ENCODE data around the gene PPFIA4. TPM values are rescaled to one million over a fixed set of nuclear protein-coding genes. Genes with fewer than 3 reads are reported as not detected.

PPFIA4 gene
- total RNA-seq, 2 experiments from 2014 or later = 20.8 to 21.3 TPM

GRCh38 chr1:203055161-203055799 is 29.0 kb downstream of the PPFIA4 start:
- Mint-ChIP-seq H3K27ac (no peak overlapping the region), H3K9me3 (no peaks in the 10 kb centered on the region), H3K27me3 (peaks cover 5% of the 10 kb centered on the region), H3K36me3 (peaks cover 9% of the 10 kb centered on the region), H3K4me1 (no peaks in the 10 kb centered on the region), H3K4me3 (no peak overlapping the region)
- DNase-seq = no peak

- Mint-ChIP-seq H3K9me3 (no peaks in the 10 kb centered on the region), H3K27ac (no peak overlapping the region), H3K27me3 (peaks cover 5% of the 10 kb centered on the region), H3K4me1 (no peaks in the 10 kb centered on the region), H3K4me3 (no peak overlapping the region), H3K36me3 (peaks cover 14% of the 10 kb centered on the region)
- DNase-seq = no peak
Observed at GRCh38 chr1:203056012-203056411, 29.7 kb downstream of the PPFIA4 start.

- H3K9me3 Mint-ChIP-seq = no peaks in the 10 kb centered on the region
- H3K36me3 Mint-ChIP-seq = peaks cover 14% of the 10 kb centered on the region
- H3K4me1 Mint-ChIP-seq = no peaks in the 10 kb centered on the region
- peaks cover 5% of the 10 kb centered on the region for H3K27me3 Mint-ChIP-seq
- H3K4me3 Mint-ChIP-seq = no peak overlapping the region
- no peak for DNase-seq
- H3K27ac Mint-ChIP-seq = no peak overlapping the region
Observed at GRCh38 chr1:203056516-203056915, 30.2 kb downstream of the PPFIA4 start.

GRCh38 chr1:203057911-203058675 is 31.8 kb downstream of the PPFIA4 start:
- H3K27ac Mint-ChIP-seq = no peak overlapping the region
- no peak for DNase-seq
- H3K27me3 Mint-ChIP-seq = peaks cover 5% of the 10 kb centered on the region
- no peaks in the 10 kb centered on the region for H3K4me1 Mint-ChIP-seq
- no peak overlapping the region for H3K4me3 Mint-ChIP-seq
- peaks cover 14% of the 10 kb centered on the region for H3K36me3 Mint-ChIP-seq
- no peaks in the 10 kb centered on the region for H3K9me3 Mint-ChIP-seq

- Mint-ChIP-seq H3K27ac (no peak overlapping the region), H3K9me3 (no peaks in the 10 kb centered on the region), H3K4me3 (no peak overlapping the region), H3K36me3 (peaks cover 14% of the 10 kb centered on the region), H3K27me3 (peaks cover 5% of the 10 kb centered on the region), H3K4me1 (no peaks in the 10 kb centered on the region)
- DNase-seq = no peak
Observed at GRCh38 chr1:203058676-203058935, 32.3 kb downstream of the PPFIA4 start.

- Mint-ChIP-seq H3K9me3 (no peaks in the 10 kb centered on the region), H3K27ac (no peak overlapping the region), H3K27me3 (peaks cover 5% of the 10 kb centered on the region), H3K4me3 (no peak overlapping the region), H3K36me3 (peaks cover 14% of the 10 kb centered on the region), H3K4me1 (no peaks in the 10 kb centered on the region)
- DNase-seq = no peak
Observed at GRCh38 chr1:203059485-203059884, 33.2 kb downstream of the PPFIA4 start.

GRCh38 chr1:203060115-203060514 is 33.8 kb downstream of the PPFIA4 start:
- Mint-ChIP-seq H3K4me1 (no peaks in the 10 kb centered on the region), H3K27ac (no peak overlapping the region), H3K27me3 (peaks cover 5% of the 10 kb centered on the region), H3K36me3 (peaks cover 14% of the 10 kb centered on the region), H3K9me3 (no peaks in the 10 kb centered on the region), H3K4me3 (no peak overlapping the region)
- no peak for DNase-seq

- H3K27ac Mint-ChIP-seq = no peak overlapping the region
- no peaks in the 10 kb centered on the region for H3K27me3 Mint-ChIP-seq
- H3K4me1 Mint-ChIP-seq = no peaks in the 10 kb centered on the region
- no peak for DNase-seq
- H3K36me3 Mint-ChIP-seq = peaks cover 13% of the 10 kb centered on the region
- no peaks in the 10 kb centered on the region for H3K9me3 Mint-ChIP-seq
- H3K4me3 Mint-ChIP-seq = no peak overlapping the region
Observed at GRCh38 chr1:203063287-203063686, 37.0 kb downstream of the PPFIA4 start.

GRCh38 chr1:203065191-203065590 is 38.9 kb downstream of the PPFIA4 start:
- Mint-ChIP-seq H3K27ac (no peak overlapping the region), H3K36me3 (peaks cover 10% of the 10 kb centered on the region), H3K9me3 (no peaks in the 10 kb centered on the region), H3K4me3 (no peak overlapping the region), H3K27me3 (no peaks in the 10 kb centered on the region), H3K4me1 (no peaks in the 10 kb centered on the region)
- no peak for DNase-seq

- no peaks in the 10 kb centered on the region for H3K27me3 Mint-ChIP-seq
- H3K4me1 Mint-ChIP-seq = no peaks in the 10 kb centered on the region
- H3K36me3 Mint-ChIP-seq = peaks cover 6% of the 10 kb centered on the region
- no peak overlapping the region for H3K27ac Mint-ChIP-seq
- no peak for DNase-seq
- no peak overlapping the region for H3K4me3 Mint-ChIP-seq
- no peaks in the 10 kb centered on the region for H3K9me3 Mint-ChIP-seq
Observed at GRCh38 chr1:203065986-203066385, 39.7 kb downstream of the PPFIA4 start.

GRCh38 chr1:203066965-203067364 is 40.7 kb downstream of the PPFIA4 start:
- peaks cover 8% of the 10 kb centered on the region for H3K36me3 Mint-ChIP-seq
- H3K27me3 Mint-ChIP-seq = no peaks in the 10 kb centered on the region
- no peak overlapping the region for H3K27ac Mint-ChIP-seq
- H3K9me3 Mint-ChIP-seq = no peaks in the 10 kb centered on the region
- no peak overlapping the region for H3K4me3 Mint-ChIP-seq
- H3K4me1 Mint-ChIP-seq = no peaks in the 10 kb centered on the region
- no peak for DNase-seq

GRCh38 chr1:203069030-203069747 is 42.9 kb downstream of the PPFIA4 start:
- no peak overlapping the region for H3K27ac Mint-ChIP-seq

GRCh38 chr1:203072002-203072602 is 45.8 kb downstream of the PPFIA4 start:
- Mint-ChIP-seq H3K36me3 (peaks cover 15% of the 10 kb centered on the region), H3K27me3 (peaks cover 33% of the 10 kb centered on the region), H3K4me3 (no peak overlapping the region), H3K27ac (no peak overlapping the region), H3K4me1 (peaks cover 3% of the 10 kb centered on the region), H3K9me3 (no peaks in the 10 kb centered on the region)
- no peak for DNase-seq

More at GRCh38 chr1:203069030-203069747, 42.9 kb downstream of the PPFIA4 start:
- Mint-ChIP-seq H3K9me3 (no peaks in the 10 kb centered on the region), H3K36me3 (peaks cover 9% of the 10 kb centered on the region), H3K4me3 (no peak overlapping the region), H3K4me1 (no peaks in the 10 kb centered on the region), H3K27me3 (peaks cover 14% of the 10 kb centered on the region)
- no peak for DNase-seq

GRCh38 chr1:203072911-203073310 is 46.6 kb downstream of the PPFIA4 start:
- Mint-ChIP-seq H3K27me3 (peaks cover 39% of the 10 kb centered on the region), H3K4me3 (no peak overlapping the region), H3K27ac (no peak overlapping the region), H3K9me3 (no peaks in the 10 kb centered on the region), H3K4me1 (peaks cover 3% of the 10 kb centered on the region), H3K36me3 (peaks cover 11% of the 10 kb centered on the region)
- no peak for DNase-seq

- Mint-ChIP-seq H3K27ac (no peak overlapping the region), H3K4me1 (peaks cover 3% of the 10 kb centered on the region), H3K9me3 (no peaks in the 10 kb centered on the region), H3K4me3 (no peak overlapping the region), H3K36me3 (peaks cover 11% of the 10 kb centered on the region), H3K27me3 (peaks cover 39% of the 10 kb centered on the region)
- no peak for DNase-seq
Observed at GRCh38 chr1:203073469-203073868, 47.2 kb downstream of the PPFIA4 start.

Data from activated naive CD8-positive, alpha-beta T cell treated with anti-CD3 and anti-CD28 coated beads for 36 hours (primary cell).